Endothelial cell of umbilical vein (primary cell): ENCODE results near the gene SSC4D. TPM values are rescaled to one million over a fixed set of nuclear protein-coding genes. Genes with fewer than 3 reads are reported as not detected.
A peak's percentile ranks its signal among the peaks of the same experiment; 100 is the strongest.

Experiments
- BruUV-seq: library from RNA; stranded (reverse); fragments of 400-500 nt; replicated peaks from 2 replicates; lab custom pipeline; 2021; lab: Mats Ljungman, UMichigan
- CTCF ChIA-PET: fragments of 300-600, 350-600 bp; sonication (Branson Sonifier 250); formaldehyde crosslinking; loops from one replicate; lab custom pipeline; 2021; ENCODE audit warnings: antibody characterized with exemption, inconsistent platforms; lab: Charles Lee
- POLR2A ChIA-PET: fragments of 300-600, 350-600 bp; sonication (Branson Sonifier 250); formaldehyde crosslinking; loops from one replicate; lab custom pipeline; 2021; ENCODE audit warnings: antibody characterized with exemption, inconsistent platforms; lab: Charles Lee
- DNase-seq: peaks from one replicate; pipeline ENCODE4 v3.0.0-alpha.2; 2011; ENCODE audit warnings: low read depth, low spot score
- FAIRE-seq: peaks from 2 replicates; lab custom pipeline; 2011; peaks lifted over from hg19 to GRCh38; lab: Jason Lieb, UNC
- H2AFZ ChIP-seq: 2 replicates; pipeline ENCODE4 v1.6.0; 2012; ENCODE audit warnings: low read depth, low read length, control low read depth, inconsistent platforms
- H3K27ac ChIP-seq: 2 replicates; pipeline ENCODE4 v1.5.1; 2011; ENCODE audit warnings: low read depth, mild to moderate bottlenecking, control low read depth, low read length, moderate library complexity; ENCODE audit not compliant: insufficient read depth
- H3K27me3 ChIP-seq, 2 experiments: 2 replicates each; pipeline versions ENCODE4 v1.6.0 to v1.6.1; 2011; ENCODE audit warnings: low read length in 2 of 2, mixed read lengths in 1 of 2; ENCODE audit not compliant: control insufficient read depth in 2 of 2, insufficient read depth in 2 of 2
- H3K36me3 ChIP-seq, 2 experiments: 2 replicates in 1 of 2; 3 replicates in 1 of 2; pipeline ENCODE4 v1.5.1; 2011; ENCODE audit warnings: low read length in 2 of 2, mild to moderate bottlenecking in 1 of 2, moderate library complexity in 1 of 2; ENCODE audit not compliant: control insufficient read depth in 2 of 2, insufficient read depth in 2 of 2; ENCODE audit errors: extremely low read depth in 1 of 2
- H3K4me1 ChIP-seq: 3 replicates; pipeline ENCODE4 v1.5.1; 2011; ENCODE audit warnings: mild to moderate bottlenecking, low read length; ENCODE audit not compliant: control insufficient read depth, insufficient read depth; ENCODE audit errors: extremely low read depth
- H3K4me2 ChIP-seq: 2 replicates; pipeline ENCODE4 v1.6.1; 2011; ENCODE audit warnings: low read length, control low read depth, mixed read lengths; ENCODE audit not compliant: insufficient read depth
- H3K4me3 ChIP-seq, 3 experiments: fragments of 200-600 bp in 1 of 3; sonication (generic), shearing (Covaris generic) in 1 of 3; replicated peaks in 1 of 3; 2 replicates each; pipeline ENCODE4 v1.5.1; 2011 to 2016; ENCODE audit warnings: control low read depth in 3 of 3, low read length in 3 of 3, mild to moderate bottlenecking in 2 of 3, inconsistent platforms in 1 of 3, low read depth in 1 of 3, moderate library complexity in 1 of 3; ENCODE audit not compliant: insufficient read depth in 1 of 3
- H3K79me2 ChIP-seq: 2 replicates; pipeline ENCODE4 v1.6.0; 2012; ENCODE audit warnings: low read length, inconsistent platforms; ENCODE audit not compliant: control insufficient read depth, insufficient read depth
- H3K9ac ChIP-seq: replicated peaks from 2 replicates; pipeline ENCODE3; 2011; ENCODE audit warnings: low read length, control low read depth; ENCODE audit not compliant: insufficient read depth; ENCODE audit errors: extremely low read depth
- H3K9me1 ChIP-seq: replicated peaks from 3 replicates; pipeline ENCODE4 v1.6.0; 2011; ENCODE audit warnings: mild to moderate bottlenecking, low read length; ENCODE audit not compliant: control insufficient read depth, insufficient read depth; ENCODE audit errors: extremely low read depth
- H3K9me3 ChIP-seq: replicated peaks from 2 replicates; pipeline ENCODE4 v1.5.1; 2012; ENCODE audit warnings: low read length, inconsistent platforms; ENCODE audit not compliant: control insufficient read depth, insufficient read depth
- H4K20me1 ChIP-seq: replicated peaks from 2 replicates; pipeline ENCODE3; 2011; ENCODE audit warnings: mild to moderate bottlenecking, low read length; ENCODE audit not compliant: control insufficient read depth, insufficient read depth; ENCODE audit errors: extremely low read depth
- EZH2 ChIP-seq: IDR thresholded peaks from 2 replicates; pipeline ENCODE4 v1.6.1; 2012; ENCODE audit warnings: borderline replicate concordance, low read depth, mild to moderate bottlenecking, moderate library complexity, low read length, inconsistent platforms; ENCODE audit not compliant: severe bottlenecking
- FOS ChIP-seq: IDR thresholded peaks from 2 replicates; pipeline ENCODE4 v1.6.1; 2011; ENCODE audit warnings: mild to moderate bottlenecking, low read length, moderate library complexity, borderline replicate concordance; ENCODE audit not compliant: insufficient read depth
- MAX ChIP-seq: IDR thresholded peaks from 2 replicates; pipeline ENCODE4 v1.6.1; 2011; ENCODE audit not compliant: insufficient read depth, insufficient read length
- MYC ChIP-seq: IDR thresholded peaks from one replicate; pipeline ENCODE4 v1.6.1; 2011; ENCODE audit warnings: mild to moderate bottlenecking, low read depth, low read length
- POLR2A ChIP-seq: IDR thresholded peaks from 2 replicates; pipeline ENCODE4 v1.6.1; 2012; ENCODE audit warnings: low read depth, mild to moderate bottlenecking, control low read depth, low read length
- POLR2AphosphoS5 ChIP-seq: IDR thresholded peaks from 2 replicates; pipeline ENCODE4 v1.6.1; 2012; ENCODE audit warnings: low read depth, mild to moderate bottlenecking, control low read depth, low read length, moderate library complexity; ENCODE audit not compliant: insufficient read depth
- dilution Hi-C: fragments of 300-500 bp; cut with MboI; formaldehyde crosslinking; loops from one replicate; pipeline ENCODE4 v1.15.0; 2019; ENCODE audit warnings: low sequenced_read_pairs; ENCODE audit not compliant: extremely low pct_ligation_motif_present
- intact Hi-C: fragments of 100-400 bp; cut with micrococcal nuclease; formaldehyde crosslinking; loops from one replicate; pipeline ENCODE4 v1.10.0; 2022
- polyA plus RNA-seq, 4 experiments: library from polyadenylated mRNA; depleted of rRNA in 3 of 4; stranded (reverse) in 3 of 4; unstranded in 1 of 4; fragments of >200 nt; gene quantifications; 2 replicates each; pipeline versions ENCODE4 v1.2.1 to v1.2.3, GENCODE V29; 2011 to 2012; ENCODE audit warnings: missing spikeins in 1 of 4
- total RNA-seq: library from RNA; stranded (reverse); gene quantifications from 2 replicates; pipeline ENCODE4 v1.2.3, GENCODE V29; 2021

The SSC4D gene
- total and polyA plus RNA-seq, 2 donors (not counting 3 experiments of a cell fraction or from before 2014, with no cell fraction given), result 0.46 to 0.88 TPM

- Histone ChIP-seq H3K27ac (no peak overlapping the region), H4K20me1 (no peaks in the 10 kb centered on the region), H3K79me2 (no peaks in the 10 kb centered on the region), H3K27me3 (no peaks in the 10 kb centered on the region), H3K9me1 (no peaks in the 10 kb centered on the region), H3K36me3 (no peaks in the 10 kb centered on the region), H3K4me3 (peak overlapping the region in 2 of 3 experiments; percentile 51 to 66), H2AFZ (peak overlapping the region; percentile 98), H3K9me3 (no peaks in the 10 kb centered on the region), H3K4me1 (peaks cover 10% of the 10 kb centered on the region), H3K4me2 (peak overlapping the region; percentile 69), H3K9ac (peak overlapping the region; percentile 48)
- dilution Hi-C loops (no loop called here), intact Hi-C loops (loop anchor here (2.0 kb wide), 1 partner anchor 35 kb away; the partner anchor contains the start of gene YWHAG)
- TF ChIP-seq POLR2A (peak; percentile 70), MYC (peak; percentile 59), EZH2 (no peak), MAX (peak; percentile 32), FOS (no peak), POLR2AphosphoS5 (peak; percentile 87)
- DNase-seq, result peak; percentile 85
- BruUV-seq, result no TSS peak
- POLR2A ChIA-PET, result no interaction called here
- CTCF ChIA-PET, result interaction anchor here (0.8 to 1.0 kb wide), 2 partner anchors 18 kb away, joined by 3 to 4 read pairs; no protein-coding TSS in a partner anchor
- peak; percentile 94 for FAIRE-seq
Observed at GRCh38 chr7:76393116-76394031, 16.1 kb downstream of the SSC4D start.
